Measurements from ENCODE around the gene OR52M1.

Gene OR52M1

DNA sequence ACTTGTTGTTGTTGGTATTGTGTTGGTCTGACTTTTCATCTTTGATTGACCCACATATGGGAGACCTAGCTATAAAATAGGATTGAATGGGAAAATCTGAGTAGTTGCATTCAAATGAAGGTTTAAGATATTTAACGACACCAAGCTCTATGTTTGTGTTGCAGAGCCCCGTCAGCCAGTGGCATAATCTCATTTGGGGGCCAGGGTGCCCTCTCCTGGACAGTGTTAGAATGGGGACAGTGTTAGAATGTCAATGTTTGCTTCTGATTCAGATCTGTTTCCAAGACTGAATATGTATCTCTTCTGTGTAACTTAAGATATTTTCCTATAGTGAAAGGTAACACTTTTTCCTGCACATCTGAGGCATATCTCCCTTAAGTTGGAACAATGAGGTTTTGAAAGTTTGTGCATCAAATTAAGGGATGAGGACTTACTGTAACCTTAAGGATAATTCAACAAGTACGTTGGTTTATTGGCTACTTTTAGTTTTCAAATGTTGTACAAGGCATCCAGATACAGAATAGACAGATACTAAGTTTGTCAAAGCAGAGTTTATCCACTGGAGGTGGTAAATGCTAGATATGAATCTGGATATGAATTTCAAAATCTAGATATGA lies 5.3 kb upstream of the OR52M1 start:
- H4K8ac ChIP-seq (ENCODE audit: low read length) = no peak overlapping the region
- H4K91ac ChIP-seq (ENCODE audit: low read length) = no peak overlapping the region
- no peak overlapping the region for H3K23ac ChIP-seq (ENCODE audit: low read length in 2 of 2)
- H3K27ac ChIP-seq (ENCODE audit: low read length, poor library complexity, severe bottlenecking) = no peak overlapping the region
- no peak overlapping the region for H3K9ac ChIP-seq (ENCODE audit: low read length)
- peaks cover 0 to 16% of the 10 kb centered on the region in 2 experiments for H3K27me3 ChIP-seq (ENCODE audit: control insufficient read depth in 1 of 2, insufficient read depth in 1 of 2, low read length in 2 of 2)
- no peak overlapping the region for H3K4me3 ChIP-seq (ENCODE audit: insufficient read depth in 1 of 2, low read depth in 1 of 2, low read length in 2 of 2)
- no peak overlapping the region for H2BK5ac ChIP-seq (ENCODE audit: low read depth, low read length, poor library complexity, severe bottlenecking)
- no peaks in the 10 kb centered on the region for H3K36me3 ChIP-seq (ENCODE audit: control insufficient read depth in 1 of 2, insufficient read depth in 2 of 2, low read depth in 1 of 2, low read length in 2 of 2)
- H2BK120ac ChIP-seq (ENCODE audit: low read depth, low read length) = no peak overlapping the region
- H2AFZ ChIP-seq (ENCODE audit: low read depth, low read length) = no peak overlapping the region
- no peaks in the 10 kb centered on the region for H3K4me1 ChIP-seq (ENCODE audit: control insufficient read depth, insufficient read depth, low read depth, low read length)
- H2BK12ac ChIP-seq (ENCODE audit: low read length in 2 of 2) = no peak overlapping the region
- H2AK5ac ChIP-seq (ENCODE audit: low read length, severe bottlenecking) = no peak overlapping the region
- no peaks in the 10 kb centered on the region for H3K79me1 ChIP-seq (replicated peaks; ENCODE audit: low read length, poor library complexity, severe bottlenecking)
- H2BK15ac ChIP-seq (ENCODE audit: low read depth, poor library complexity, severe bottlenecking) = no peak overlapping the region
- H3K4ac ChIP-seq (ENCODE audit: low read depth in 1 of 2, low read length in 2 of 2) = no peak overlapping the region
- H3K14ac ChIP-seq (ENCODE audit: low read length in 2 of 2) = no peak overlapping the region
- peak; percentile 39 for DNase-seq
- H3K4me2 ChIP-seq (ENCODE audit: low read length, poor library complexity, severe bottlenecking) = no peak overlapping the region
- no peak overlapping the region for H3K18ac ChIP-seq (ENCODE audit: low read depth in 1 of 2, low read length in 2 of 2)
- 18% methylated on average over 3 of the region's 3 CpGs for WGBS
- H3K9me3 ChIP-seq (ENCODE audit: control insufficient read depth, low read length) = no peaks in the 10 kb centered on the region

DNA sequence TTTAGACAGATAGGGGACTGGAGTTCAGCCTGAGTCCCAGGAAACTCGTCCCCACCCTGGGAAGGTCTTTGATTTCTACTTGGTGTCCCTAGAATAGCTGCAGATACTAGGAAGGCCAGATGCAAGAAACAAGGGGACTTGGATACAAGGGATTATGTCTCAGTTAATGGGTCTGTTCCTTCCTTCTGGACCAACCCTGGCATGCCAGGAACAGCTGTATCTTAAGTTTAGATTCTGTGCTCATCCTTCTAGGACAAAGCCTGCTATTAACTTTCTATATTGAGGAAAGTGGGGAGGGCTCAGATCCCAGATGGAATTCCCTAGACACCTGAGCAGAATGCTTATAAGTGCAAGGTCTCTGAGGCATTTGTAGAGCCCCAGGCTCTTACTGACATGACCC lies 3.9 kb upstream of the OR52M1 start:
- no peak overlapping the region for H4K8ac ChIP-seq (ENCODE audit: low read length)
- H3K4ac ChIP-seq (ENCODE audit: low read depth in 1 of 2, low read length in 2 of 2) = no peak overlapping the region
- no peak overlapping the region for H3K27ac ChIP-seq (ENCODE audit: low read length, poor library complexity, severe bottlenecking)
- no peak overlapping the region for H3K23ac ChIP-seq (ENCODE audit: low read length in 2 of 2)
- H3K18ac ChIP-seq (ENCODE audit: low read depth in 1 of 2, low read length in 2 of 2) = no peak overlapping the region
- 0% methylated on average over 1 of the region's 1 CpG for WGBS
- no peak overlapping the region for H2BK5ac ChIP-seq (ENCODE audit: low read depth, low read length, poor library complexity, severe bottlenecking)
- no peak overlapping the region for H2BK120ac ChIP-seq (ENCODE audit: low read depth, low read length)
- peaks cover 0 to 19% of the 10 kb centered on the region in 2 experiments for H3K27me3 ChIP-seq (ENCODE audit: control insufficient read depth in 1 of 2, insufficient read depth in 1 of 2, low read length in 2 of 2)
- DNase-seq = no peak
- H3K4me1 ChIP-seq (ENCODE audit: control insufficient read depth, insufficient read depth, low read depth, low read length) = no peaks in the 10 kb centered on the region
- H2BK12ac ChIP-seq (ENCODE audit: low read length in 2 of 2) = no peak overlapping the region
- H3K36me3 ChIP-seq (ENCODE audit: control insufficient read depth in 1 of 2, insufficient read depth in 2 of 2, low read depth in 1 of 2, low read length in 2 of 2) = no peaks in the 10 kb centered on the region
- H3K9ac ChIP-seq (ENCODE audit: low read length) = no peak overlapping the region
- H3K14ac ChIP-seq (ENCODE audit: low read length in 2 of 2) = no peak overlapping the region
- H4K91ac ChIP-seq (ENCODE audit: low read length) = no peak overlapping the region
- no peak overlapping the region for H2BK15ac ChIP-seq (ENCODE audit: low read depth, poor library complexity, severe bottlenecking)
- H2AFZ ChIP-seq (ENCODE audit: low read depth, low read length) = no peak overlapping the region
- H2AK5ac ChIP-seq (ENCODE audit: low read length, severe bottlenecking) = no peak overlapping the region
- H3K4me3 ChIP-seq (ENCODE audit: insufficient read depth in 1 of 2, low read depth in 1 of 2, low read length in 2 of 2) = no peak overlapping the region
- H3K79me1 ChIP-seq (replicated peaks; ENCODE audit: low read length, poor library complexity, severe bottlenecking) = no peaks in the 10 kb centered on the region
- H3K9me3 ChIP-seq (ENCODE audit: control insufficient read depth, low read length) = no peaks in the 10 kb centered on the region
- no peak overlapping the region for H3K4me2 ChIP-seq (ENCODE audit: low read length, poor library complexity, severe bottlenecking)

DNA sequence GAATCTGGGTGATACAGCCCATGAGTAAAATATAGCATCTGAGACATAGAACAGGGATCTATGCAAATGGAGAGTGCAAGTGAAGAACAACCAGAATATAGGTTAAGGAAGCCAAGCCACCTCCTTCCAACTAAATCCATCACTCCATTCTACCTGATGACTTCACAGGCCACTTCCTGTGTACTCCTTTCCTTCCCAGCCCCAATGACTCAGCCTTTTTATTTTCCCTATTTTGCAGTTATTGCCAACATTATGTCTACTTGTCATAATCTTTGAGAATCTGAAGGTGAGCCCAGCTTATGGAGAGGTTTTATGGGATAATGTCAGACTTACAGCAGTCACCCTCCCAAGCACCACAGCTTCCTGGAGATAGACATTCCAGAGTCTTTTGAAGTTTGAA lies 1.4 kb upstream of the OR52M1 start:
- Histone ChIP-seq H3K4me1 (ENCODE audit: control insufficient read depth, insufficient read depth, low read depth, low read length) (no peaks in the 10 kb centered on the region), H3K23ac (ENCODE audit: low read length in 2 of 2) (no peak overlapping the region), H3K4me3 (ENCODE audit: insufficient read depth in 1 of 2, low read depth in 1 of 2, low read length in 2 of 2) (no peak overlapping the region), H3K18ac (ENCODE audit: low read depth in 1 of 2, low read length in 2 of 2) (no peak overlapping the region), H3K27me3 (ENCODE audit: control insufficient read depth in 1 of 2, insufficient read depth in 1 of 2, low read length in 2 of 2) (peaks cover 0 to 19% of the 10 kb centered on the region in 2 experiments), H4K8ac (ENCODE audit: low read length) (no peak overlapping the region), H2BK120ac (ENCODE audit: low read depth, low read length) (no peak overlapping the region), H2BK15ac (ENCODE audit: low read depth, poor library complexity, severe bottlenecking) (no peak overlapping the region), H3K27ac (ENCODE audit: low read length, poor library complexity, severe bottlenecking) (no peak overlapping the region), H3K4me2 (ENCODE audit: low read length, poor library complexity, severe bottlenecking) (no peak overlapping the region), H2AK5ac (ENCODE audit: low read length, severe bottlenecking) (no peak overlapping the region), H3K9me3 (ENCODE audit: control insufficient read depth, low read length) (no peaks in the 10 kb centered on the region), H3K36me3 (ENCODE audit: control insufficient read depth in 1 of 2, insufficient read depth in 2 of 2, low read depth in 1 of 2, low read length in 2 of 2) (no peaks in the 10 kb centered on the region), H4K91ac (ENCODE audit: low read length) (no peak overlapping the region), H3K9ac (ENCODE audit: low read length) (no peak overlapping the region), H3K14ac (ENCODE audit: low read length in 2 of 2) (no peak overlapping the region), H2BK12ac (ENCODE audit: low read length in 2 of 2) (no peak overlapping the region), H2AFZ (ENCODE audit: low read depth, low read length) (no peak overlapping the region), H2BK5ac (ENCODE audit: low read depth, low read length, poor library complexity, severe bottlenecking) (no peak overlapping the region), H3K4ac (ENCODE audit: low read depth in 1 of 2, low read length in 2 of 2) (no peak overlapping the region), H3K79me1 (replicated peaks; ENCODE audit: low read length, poor library complexity, severe bottlenecking) (no peaks in the 10 kb centered on the region)
- no peak for DNase-seq

DNA sequence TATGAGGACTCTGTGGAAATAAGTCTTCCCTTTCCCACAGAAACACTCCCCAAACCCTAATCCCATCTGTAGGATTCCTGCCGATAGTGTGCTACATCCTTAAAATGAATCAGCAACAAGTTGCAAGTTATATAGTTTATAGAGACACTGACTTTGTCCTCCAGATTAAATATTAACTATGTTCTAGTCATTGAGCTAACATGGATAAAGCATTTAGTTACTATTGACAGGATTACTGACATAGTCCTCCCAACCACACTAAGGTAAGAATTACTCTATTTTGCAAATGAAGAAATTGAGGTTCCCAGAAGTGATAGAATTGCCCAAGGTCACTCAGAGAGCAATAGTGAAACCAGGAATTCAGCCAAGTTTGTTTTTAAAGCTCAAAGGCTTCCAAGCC lies 1.9 kb downstream of the OR52M1 start:
- DNase-seq = no peak
- H3K4me1 ChIP-seq (ENCODE audit: control insufficient read depth, insufficient read depth, low read depth, low read length) = no peaks in the 10 kb centered on the region
- no CpG with 5 or more reads among the region's 1 CpG for WGBS

More for the DNA sequence above, 1.9 kb downstream of the OR52M1 start:
- H2AFZ ChIP-seq (ENCODE audit: low read depth, low read length) = no peak overlapping the region
- H3K9me3 ChIP-seq (ENCODE audit: control insufficient read depth, low read length) = no peaks in the 10 kb centered on the region
- H2BK120ac ChIP-seq (ENCODE audit: low read depth, low read length) = no peak overlapping the region
- peaks cover 0 to 8% of the 10 kb centered on the region in 2 experiments for H3K27me3 ChIP-seq (ENCODE audit: control insufficient read depth in 1 of 2, insufficient read depth in 1 of 2, low read length in 2 of 2)
- no peak overlapping the region for H3K4me2 ChIP-seq (ENCODE audit: low read length, poor library complexity, severe bottlenecking)
- no peak overlapping the region for H3K4me3 ChIP-seq (ENCODE audit: insufficient read depth in 1 of 2, low read depth in 1 of 2, low read length in 2 of 2)
- no peak overlapping the region for H2AK5ac ChIP-seq (ENCODE audit: low read length, severe bottlenecking)
- no peak overlapping the region for H3K14ac ChIP-seq (ENCODE audit: low read length in 2 of 2)
- H4K8ac ChIP-seq (ENCODE audit: low read length) = no peak overlapping the region
- H3K79me1 ChIP-seq (replicated peaks; ENCODE audit: low read length, poor library complexity, severe bottlenecking) = no peaks in the 10 kb centered on the region
- no peak overlapping the region for H3K27ac ChIP-seq (ENCODE audit: low read length, poor library complexity, severe bottlenecking)
- H4K91ac ChIP-seq (ENCODE audit: low read length) = no peak overlapping the region
- H3K23ac ChIP-seq (ENCODE audit: low read length in 2 of 2) = no peak overlapping the region
- no peaks in the 10 kb centered on the region for H3K36me3 ChIP-seq (ENCODE audit: control insufficient read depth in 1 of 2, insufficient read depth in 2 of 2, low read depth in 1 of 2, low read length in 2 of 2)
- H3K9ac ChIP-seq (ENCODE audit: low read length) = no peak overlapping the region
- no peak overlapping the region for H2BK5ac ChIP-seq (ENCODE audit: low read depth, low read length, poor library complexity, severe bottlenecking)
- H3K4ac ChIP-seq (ENCODE audit: low read depth in 1 of 2, low read length in 2 of 2) = no peak overlapping the region
- H3K18ac ChIP-seq (ENCODE audit: low read depth in 1 of 2, low read length in 2 of 2) = no peak overlapping the region
- no peak overlapping the region for H2BK15ac ChIP-seq (ENCODE audit: low read depth, poor library complexity, severe bottlenecking)
- no peak overlapping the region for H2BK12ac ChIP-seq (ENCODE audit: low read length in 2 of 2)

Data from mesenchymal stem cell (in vitro differentiated cells and primary cell).